ENCODE data around the gene HTR2C.

DNA sequence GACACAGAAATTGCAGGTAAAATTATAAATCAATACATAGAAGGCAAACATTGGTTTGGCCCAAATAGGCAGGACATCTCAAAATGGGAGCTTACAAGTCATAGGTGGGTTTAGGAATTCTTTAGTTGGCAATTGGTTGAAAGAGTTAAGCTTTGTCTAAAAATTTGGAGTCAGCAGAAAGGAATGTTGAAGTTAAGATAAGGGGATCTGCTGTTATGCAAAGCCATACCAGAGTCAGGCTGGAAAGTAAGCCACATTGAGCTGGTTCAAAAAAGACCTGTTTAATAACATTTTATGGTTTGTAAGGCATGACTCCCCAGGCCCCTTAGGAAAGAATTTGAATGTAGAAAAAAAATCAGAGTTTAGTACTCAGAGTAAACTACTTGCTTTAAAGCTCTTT lies 341.0 kb downstream of the HTR2C start:
- TF ChIP-seq CTCF (IDR thresholded peaks at IDR 0.05) (no peak), POLR2AphosphoS5 (IDR thresholded peaks at IDR 0.05) (no peak)
